ENCODE data around the gene OR6K2.

DNA sequence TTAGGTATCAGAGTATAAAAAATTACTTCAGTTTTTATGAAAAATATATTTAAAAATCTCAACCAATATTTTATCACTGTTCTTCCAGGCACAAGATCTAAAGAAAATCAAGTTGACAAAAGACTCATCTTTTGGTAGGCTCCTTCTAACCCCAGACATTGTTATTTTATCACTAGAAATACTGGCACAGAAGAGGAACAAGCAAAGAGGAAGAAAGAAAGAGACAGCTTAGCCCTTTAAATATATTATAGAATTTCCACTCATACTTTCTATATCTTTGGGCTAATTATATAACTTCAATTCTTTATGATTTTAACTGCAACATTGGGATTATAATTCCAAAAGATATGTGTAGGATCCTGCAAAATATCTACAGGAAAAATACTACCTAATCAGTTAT, 46.4 kb downstream of the OR6K2 start:
- TF ChIP-seq, protein P1, sequence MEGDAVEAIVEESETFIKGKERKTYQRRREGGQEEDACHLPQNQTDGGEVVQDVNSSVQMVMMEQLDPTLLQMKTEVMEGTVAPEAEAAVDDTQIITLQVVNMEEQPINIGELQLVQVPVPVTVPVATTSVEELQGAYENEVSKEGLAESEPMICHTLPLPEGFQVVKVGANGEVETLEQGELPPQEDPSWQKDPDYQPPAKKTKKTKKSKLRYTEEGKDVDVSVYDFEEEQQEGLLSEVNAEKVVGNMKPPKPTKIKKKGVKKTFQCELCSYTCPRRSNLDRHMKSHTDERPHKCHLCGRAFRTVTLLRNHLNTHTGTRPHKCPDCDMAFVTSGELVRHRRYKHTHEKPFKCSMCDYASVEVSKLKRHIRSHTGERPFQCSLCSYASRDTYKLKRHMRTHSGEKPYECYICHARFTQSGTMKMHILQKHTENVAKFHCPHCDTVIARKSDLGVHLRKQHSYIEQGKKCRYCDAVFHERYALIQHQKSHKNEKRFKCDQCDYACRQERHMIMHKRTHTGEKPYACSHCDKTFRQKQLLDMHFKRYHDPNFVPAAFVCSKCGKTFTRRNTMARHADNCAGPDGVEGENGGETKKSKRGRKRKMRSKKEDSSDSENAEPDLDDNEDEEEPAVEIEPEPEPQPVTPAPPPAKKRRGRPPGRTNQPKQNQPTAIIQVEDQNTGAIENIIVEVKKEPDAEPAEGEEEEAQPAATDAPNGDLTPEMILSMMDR (IDR thresholded peaks at IDR 0.05; ENCODE audit: low read depth, low read length, missing input control): no peak
- TF ChIP-seq TAF1 (conservative IDR thresholded peaks at IDR 0.05): no peak
- no peak for TF ChIP-seq HNF4A (conservative IDR thresholded peaks at IDR 0.05)
- TF ChIP-seq EGR1 (IDR thresholded peaks at IDR 0.05; ENCODE audit: low read depth in 2 of 2): no peak

Data from liver (tissue), 3 donors.